PFSK-1 (cell line): Measurements from ENCODE around the gene PDE4B.

Experiments
- FOXP2 ChIP-seq: optimal IDR thresholded peaks from 2 replicates; pipeline ENCODE3; 2011; ENCODE audit warnings: borderline replicate concordance, control low read depth, inconsistent platforms; ENCODE audit not compliant: insufficient read depth; ENCODE audit errors: extremely low read length, extremely low read depth
- POLR2AphosphoS5 ChIP-seq: IDR thresholded peaks from 2 replicates; pipeline ENCODE4 v1.6.1; 2012; ENCODE audit warnings: low read depth, mild to moderate bottlenecking, control low read depth, low read length, moderate library complexity
- SIN3A ChIP-seq: IDR thresholded peaks from 2 replicates; pipeline ENCODE4 v1.6.1; 2012; ENCODE audit warnings: mild to moderate bottlenecking, low read length, moderate library complexity, borderline replicate concordance; ENCODE audit not compliant: insufficient read depth
- TAF1 ChIP-seq: IDR thresholded peaks from 2 replicates; pipeline ENCODE4 v1.6.1; 2012; ENCODE audit warnings: low read length, control low read depth, borderline replicate concordance; ENCODE audit not compliant: insufficient read depth
- TF ChIP-seq, protein P1 (sequence below), 2 experiments: IDR thresholded peaks; 2 replicates each; pipeline versions ENCODE4 v1.6.1 to v1.8.0; 2011 to 2012; ENCODE audit warnings: low read depth in 2 of 2, low read length in 2 of 2, control low read depth in 1 of 2, inconsistent platforms in 1 of 2, mild to moderate bottlenecking in 1 of 2, moderate library complexity in 1 of 2; ENCODE audit not compliant: insufficient read depth in 1 of 2

DNA sequence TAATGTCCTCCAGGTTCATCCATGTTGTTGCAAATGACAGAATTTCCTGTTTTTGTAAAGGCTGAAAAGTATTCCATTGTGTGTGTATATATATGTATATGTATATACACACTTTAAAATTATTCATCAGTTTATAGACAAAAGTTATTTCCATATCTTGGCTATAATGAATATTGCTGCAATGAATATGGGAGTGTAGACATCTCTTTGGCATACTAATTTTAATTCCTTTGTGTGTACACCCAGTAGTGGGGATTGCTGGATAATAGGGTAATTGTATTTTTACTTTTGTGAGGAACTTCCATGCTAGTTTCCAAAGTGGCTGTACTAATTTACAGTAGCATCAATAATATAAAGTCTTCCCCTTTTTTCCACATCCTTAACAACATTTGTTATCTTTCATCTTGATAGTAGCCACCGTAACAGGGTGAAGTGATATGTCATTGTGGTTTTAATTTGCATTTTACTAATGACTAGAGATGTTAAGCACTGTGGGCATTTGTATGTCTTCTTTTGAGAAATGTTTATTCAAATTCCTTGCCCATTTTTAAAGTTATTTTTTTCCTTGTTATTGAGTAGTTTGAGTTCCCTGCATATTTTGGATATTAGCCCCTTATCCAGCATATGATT is 243.0 kb downstream of the PDE4B start:
- TF ChIP-seq POLR2AphosphoS5: no peak
- no peak for TF ChIP-seq TAF1
- TF ChIP-seq, protein P1, sequence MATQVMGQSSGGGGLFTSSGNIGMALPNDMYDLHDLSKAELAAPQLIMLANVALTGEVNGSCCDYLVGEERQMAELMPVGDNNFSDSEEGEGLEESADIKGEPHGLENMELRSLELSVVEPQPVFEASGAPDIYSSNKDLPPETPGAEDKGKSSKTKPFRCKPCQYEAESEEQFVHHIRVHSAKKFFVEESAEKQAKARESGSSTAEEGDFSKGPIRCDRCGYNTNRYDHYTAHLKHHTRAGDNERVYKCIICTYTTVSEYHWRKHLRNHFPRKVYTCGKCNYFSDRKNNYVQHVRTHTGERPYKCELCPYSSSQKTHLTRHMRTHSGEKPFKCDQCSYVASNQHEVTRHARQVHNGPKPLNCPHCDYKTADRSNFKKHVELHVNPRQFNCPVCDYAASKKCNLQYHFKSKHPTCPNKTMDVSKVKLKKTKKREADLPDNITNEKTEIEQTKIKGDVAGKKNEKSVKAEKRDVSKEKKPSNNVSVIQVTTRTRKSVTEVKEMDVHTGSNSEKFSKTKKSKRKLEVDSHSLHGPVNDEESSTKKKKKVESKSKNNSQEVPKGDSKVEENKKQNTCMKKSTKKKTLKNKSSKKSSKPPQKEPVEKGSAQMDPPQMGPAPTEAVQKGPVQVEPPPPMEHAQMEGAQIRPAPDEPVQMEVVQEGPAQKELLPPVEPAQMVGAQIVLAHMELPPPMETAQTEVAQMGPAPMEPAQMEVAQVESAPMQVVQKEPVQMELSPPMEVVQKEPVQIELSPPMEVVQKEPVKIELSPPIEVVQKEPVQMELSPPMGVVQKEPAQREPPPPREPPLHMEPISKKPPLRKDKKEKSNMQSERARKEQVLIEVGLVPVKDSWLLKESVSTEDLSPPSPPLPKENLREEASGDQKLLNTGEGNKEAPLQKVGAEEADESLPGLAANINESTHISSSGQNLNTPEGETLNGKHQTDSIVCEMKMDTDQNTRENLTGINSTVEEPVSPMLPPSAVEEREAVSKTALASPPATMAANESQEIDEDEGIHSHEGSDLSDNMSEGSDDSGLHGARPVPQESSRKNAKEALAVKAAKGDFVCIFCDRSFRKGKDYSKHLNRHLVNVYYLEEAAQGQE (IDR thresholded peaks at IDR 0.05; ENCODE audit: insufficient read depth in 1 of 2, low read depth in 2 of 2, low read length in 2 of 2): no peak
- TF ChIP-seq SIN3A: no peak
- TF ChIP-seq FOXP2: no peak
